Hematopoietic multipotent progenitor cell treated with erythropoietin and hydrocortisone succinate and interleukin-3 and kit ligand, for 4 days (in vitro differentiated cells): ENCODE measurements around the gene SENP5.
"Not testable (repeated sequence)": the region's sequence is repeated elsewhere in the genome, so short reads cannot be mapped to it uniquely, and the experiment has no call there.

ENCODE experiments used
- DNase-seq: peaks from one replicate; pipeline ENCODE4 v3.0.0-alpha.2; 2015

The SENP5 gene, protein sequence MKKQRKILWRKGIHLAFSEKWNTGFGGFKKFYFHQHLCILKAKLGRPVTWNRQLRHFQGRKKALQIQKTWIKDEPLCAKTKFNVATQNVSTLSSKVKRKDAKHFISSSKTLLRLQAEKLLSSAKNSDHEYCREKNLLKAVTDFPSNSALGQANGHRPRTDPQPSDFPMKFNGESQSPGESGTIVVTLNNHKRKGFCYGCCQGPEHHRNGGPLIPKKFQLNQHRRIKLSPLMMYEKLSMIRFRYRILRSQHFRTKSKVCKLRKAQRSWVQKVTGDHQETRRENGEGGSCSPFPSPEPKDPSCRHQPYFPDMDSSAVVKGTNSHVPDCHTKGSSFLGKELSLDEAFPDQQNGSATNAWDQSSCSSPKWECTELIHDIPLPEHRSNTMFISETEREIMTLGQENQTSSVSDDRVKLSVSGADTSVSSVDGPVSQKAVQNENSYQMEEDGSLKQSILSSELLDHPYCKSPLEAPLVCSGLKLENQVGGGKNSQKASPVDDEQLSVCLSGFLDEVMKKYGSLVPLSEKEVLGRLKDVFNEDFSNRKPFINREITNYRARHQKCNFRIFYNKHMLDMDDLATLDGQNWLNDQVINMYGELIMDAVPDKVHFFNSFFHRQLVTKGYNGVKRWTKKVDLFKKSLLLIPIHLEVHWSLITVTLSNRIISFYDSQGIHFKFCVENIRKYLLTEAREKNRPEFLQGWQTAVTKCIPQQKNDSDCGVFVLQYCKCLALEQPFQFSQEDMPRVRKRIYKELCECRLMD

DNA sequence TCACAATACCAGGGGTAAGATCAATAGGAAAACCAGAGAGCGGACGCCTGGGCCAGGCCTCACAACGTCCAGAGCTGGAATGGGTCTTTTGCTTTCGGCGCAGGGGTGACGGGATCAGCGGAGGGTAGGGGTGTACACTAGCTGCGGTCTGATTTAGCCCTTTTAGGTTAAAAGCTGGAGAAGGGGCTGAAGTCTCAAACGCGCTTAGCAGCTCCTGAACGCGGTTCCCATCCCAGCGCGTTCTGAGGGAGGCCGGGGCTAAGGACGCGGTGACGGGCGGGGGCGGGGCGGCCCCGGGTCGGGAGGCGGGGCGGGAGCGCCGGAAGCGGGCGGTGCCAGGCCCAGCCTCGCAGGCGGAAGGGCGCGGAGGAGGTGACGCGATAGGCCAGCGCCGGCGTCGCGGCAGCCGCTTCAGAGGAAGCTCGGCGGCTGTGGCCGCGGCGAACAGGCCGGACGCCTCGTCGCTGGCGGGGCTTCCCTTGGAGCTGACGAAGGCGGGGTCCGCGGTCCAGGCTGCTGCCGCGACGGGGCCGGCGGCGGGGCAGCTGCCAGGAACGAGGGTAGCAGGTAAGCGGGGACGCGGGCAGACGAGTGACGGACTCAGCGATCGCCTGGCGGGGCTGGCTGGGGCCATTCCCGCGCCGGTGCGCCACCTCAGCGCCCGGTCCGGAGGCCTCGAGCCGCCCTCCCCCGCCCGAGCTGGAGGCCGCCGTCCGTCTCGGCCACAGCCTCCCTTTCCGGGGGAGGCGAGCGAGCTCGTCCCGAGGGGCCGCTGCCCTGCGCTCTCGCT is at the start of gene SENP5:
Gene SENP5 (plus strand): TSS at position 414 of the 790 bp plus-strand sequence. CDS start 17,262 bp downstream, outside the sequence.
- DNase-seq = peak; percentile 97

DNA sequence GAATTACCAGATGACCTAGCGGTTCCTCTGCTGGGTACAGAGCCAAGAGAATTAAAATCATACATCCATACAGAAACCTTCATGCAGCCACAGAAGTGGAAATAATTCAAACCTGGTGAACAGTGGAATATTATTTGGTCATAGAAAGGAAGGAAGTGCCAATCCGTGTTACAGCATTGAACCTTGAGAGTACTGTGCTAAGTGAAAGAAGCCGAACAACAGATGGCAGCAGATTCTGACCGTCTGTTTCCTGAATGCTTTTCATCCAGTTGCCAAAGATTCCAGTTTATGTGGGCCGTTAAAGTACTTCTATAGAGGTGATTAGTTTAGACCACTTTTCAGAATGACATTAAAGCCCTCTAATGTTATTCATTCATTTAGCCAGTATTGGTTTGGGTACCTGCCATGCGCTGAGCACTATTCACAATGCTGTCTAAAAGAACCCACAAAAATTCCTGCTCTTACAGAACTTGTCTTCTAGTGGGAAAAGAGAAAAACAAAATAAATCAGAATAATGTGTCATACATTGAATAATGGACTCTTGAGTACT is 45.8 kb upstream of the SENP5 start:
- DNase-seq = no peak

DNA sequence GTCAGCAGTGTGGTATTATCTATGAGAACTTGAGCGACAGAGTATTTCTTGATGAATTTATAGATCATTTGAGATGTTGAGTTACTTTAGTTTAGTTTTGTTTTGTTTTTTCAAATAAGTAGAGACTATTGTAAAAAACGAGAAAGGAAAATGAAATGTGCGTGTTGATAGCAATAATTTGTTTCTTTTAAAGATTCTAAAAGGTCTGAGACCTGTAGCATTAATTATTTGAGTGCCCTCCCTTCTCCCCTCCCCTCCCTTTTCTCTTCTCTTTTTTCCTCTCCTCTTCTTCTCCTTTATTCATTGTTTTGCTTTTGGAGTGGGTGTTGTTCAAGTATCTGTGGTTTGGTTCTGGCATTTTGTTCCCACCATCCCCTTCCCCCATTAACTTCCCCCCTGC is 38.1 kb upstream of the SENP5 start:
- not testable (repeated sequence) for DNase-seq

DNA sequence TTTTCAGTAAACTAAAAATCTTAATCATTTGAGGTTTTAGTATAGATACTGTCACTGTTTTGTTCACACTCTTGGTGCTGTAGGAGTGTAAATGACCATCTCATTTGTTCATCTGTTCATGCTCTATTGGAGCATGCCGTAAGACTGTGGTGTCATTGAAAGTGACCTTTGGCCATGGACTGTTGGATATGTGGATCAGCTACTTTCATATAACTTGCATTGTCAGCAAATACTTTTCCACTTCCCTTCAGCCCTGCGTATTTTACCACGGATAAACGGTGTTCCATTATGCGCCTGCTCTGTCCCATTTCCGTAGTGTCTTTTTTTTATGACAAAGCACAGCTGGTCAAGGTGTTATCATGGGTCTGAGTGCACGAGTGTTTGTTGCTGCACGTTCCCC is 32.6 kb upstream of the SENP5 start:
- no peak for DNase-seq

DNA sequence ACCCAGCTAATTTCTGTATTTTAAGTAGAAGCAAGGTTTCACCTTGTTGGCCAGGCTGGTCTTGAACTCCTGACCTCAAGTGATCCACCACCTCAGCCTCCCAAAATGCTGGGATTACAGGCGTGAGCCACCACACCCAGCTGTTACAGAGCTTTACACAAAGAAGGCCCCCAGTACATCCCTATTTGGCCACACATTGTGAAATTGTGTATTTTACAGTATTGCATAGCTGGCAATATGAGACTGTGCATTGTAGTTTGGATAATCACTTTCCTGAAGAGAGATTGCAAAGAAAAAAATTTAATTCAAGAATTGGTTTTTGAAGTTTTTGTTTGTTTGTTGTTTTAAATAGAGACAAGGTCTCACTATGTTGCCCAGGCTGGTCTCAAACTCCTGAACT is 31.1 kb upstream of the SENP5 start:
- not testable (repeated sequence) for DNase-seq

DNA sequence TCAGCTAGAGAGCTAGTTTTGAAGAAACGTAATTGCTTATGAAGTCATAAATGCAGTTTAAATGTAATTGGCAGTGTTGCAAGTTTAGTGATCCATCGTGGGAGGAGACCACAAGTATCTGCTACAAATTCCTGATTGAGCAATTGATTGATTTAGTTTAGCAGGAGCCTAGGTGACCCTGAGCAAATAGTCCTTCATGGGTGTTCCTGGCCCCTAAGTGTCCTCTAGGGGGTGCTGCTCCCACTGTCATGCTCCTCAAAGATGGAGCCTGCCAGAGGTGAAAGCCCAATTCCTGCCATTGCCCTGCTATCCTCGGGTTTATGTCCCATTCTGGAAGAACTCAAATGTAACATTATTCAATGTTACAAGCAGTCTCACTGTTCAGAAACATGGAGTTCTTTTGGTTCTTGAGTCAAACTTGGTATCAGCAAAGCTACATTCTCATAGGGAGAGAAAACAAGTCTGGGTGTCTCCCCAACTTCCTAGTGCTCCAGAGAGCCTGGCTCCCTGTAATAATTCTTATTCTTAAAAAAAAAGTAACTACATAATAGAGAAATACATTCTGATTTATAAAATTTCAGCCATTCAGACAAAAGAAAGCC is 29.8 kb upstream of the SENP5 start:
- DNase-seq = peak; percentile 84

DNA sequence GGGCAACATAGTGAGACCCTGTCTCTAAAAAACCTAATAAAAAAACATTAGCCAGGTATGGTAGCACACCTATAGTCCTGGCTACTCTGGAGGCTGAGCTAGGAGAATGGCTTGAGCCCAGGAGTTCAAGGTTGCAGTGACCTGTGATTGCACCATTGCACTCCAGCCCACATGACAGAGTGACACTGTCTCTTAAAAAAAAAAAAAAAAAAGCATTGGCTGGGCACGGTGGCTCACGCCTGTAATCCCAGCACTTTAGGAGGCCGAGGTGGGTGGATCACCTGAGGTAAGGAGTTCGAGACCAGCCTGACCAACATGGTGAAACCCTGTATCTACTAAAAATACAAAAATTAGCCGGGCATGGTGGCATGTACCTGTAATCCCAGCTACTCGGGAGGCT is 28.4 kb upstream of the SENP5 start:
- not testable (repeated sequence) for DNase-seq

DNA sequence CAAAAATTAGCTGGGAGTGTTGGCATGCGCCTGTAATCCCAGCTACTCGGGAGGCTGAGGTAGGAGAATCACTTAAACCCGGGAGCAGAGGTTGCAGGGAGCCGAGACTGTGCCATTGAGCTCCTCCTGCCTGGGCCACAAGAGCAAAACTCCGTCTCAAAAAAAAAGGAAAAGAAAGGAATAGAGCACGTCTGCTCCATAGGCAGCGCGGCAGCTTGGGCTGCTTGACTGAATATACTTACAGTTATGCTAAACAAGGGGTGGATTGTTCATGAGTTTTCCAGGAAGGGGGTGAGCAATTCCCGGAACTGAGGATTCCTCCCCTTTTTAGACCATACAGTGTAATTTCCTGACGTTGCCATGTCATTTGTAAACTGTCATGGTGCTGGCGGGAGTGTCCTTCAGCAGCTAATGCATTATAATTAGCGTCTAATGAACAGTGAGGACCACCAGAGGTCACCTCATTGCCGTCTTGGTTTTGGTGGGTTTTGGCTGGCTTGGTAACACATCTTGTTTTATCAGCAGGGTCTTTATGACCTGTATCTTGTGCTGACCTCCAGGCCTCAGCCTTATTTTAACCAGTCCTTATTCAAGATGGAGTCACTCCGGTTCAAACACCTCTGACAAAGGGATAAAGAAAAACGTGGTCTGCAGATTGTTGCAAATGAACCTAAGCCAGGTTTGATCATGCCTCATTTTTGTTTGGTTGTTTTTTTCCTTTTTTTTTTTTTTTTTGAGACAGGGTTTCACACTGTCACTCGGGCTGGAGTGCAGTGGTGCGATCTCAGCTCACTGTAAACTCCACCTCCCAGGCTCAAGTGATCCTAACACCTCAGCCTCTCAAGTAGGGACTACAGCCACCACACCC is 24.9 kb upstream of the SENP5 start:
- DNase-seq = peak; percentile 46

DNA sequence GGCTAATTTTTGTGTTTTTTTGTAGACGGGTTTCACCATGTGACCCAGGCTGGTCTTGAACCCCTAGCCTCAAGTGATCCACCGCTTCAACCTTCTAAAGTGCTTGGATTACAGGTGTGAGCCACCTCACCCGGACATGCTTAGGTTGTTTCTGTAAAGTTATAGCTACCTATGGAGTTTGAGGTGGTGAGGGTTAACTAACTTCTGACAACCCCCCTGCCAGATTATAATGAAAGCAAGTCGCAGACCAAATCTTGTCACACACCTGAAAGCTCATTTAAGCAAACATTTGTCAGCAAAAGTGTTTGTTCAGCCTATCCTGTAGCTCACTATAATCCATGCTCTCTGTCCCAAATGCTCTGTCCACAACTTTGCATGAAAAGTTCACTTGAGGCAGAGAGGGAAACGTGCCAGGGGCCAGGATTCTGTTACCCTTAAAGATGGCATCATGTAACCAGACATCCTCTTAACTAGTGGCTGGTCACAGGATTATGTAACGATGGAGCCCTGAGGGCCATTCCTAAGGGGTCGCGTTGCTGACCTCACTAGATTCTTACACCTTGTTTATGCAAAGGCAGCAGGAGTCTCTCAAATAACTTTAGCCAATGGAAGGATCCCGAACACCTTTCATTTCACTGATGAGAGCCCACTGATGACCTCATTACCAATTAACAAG is 24.1 kb upstream of the SENP5 start:
- no peak for DNase-seq

DNA sequence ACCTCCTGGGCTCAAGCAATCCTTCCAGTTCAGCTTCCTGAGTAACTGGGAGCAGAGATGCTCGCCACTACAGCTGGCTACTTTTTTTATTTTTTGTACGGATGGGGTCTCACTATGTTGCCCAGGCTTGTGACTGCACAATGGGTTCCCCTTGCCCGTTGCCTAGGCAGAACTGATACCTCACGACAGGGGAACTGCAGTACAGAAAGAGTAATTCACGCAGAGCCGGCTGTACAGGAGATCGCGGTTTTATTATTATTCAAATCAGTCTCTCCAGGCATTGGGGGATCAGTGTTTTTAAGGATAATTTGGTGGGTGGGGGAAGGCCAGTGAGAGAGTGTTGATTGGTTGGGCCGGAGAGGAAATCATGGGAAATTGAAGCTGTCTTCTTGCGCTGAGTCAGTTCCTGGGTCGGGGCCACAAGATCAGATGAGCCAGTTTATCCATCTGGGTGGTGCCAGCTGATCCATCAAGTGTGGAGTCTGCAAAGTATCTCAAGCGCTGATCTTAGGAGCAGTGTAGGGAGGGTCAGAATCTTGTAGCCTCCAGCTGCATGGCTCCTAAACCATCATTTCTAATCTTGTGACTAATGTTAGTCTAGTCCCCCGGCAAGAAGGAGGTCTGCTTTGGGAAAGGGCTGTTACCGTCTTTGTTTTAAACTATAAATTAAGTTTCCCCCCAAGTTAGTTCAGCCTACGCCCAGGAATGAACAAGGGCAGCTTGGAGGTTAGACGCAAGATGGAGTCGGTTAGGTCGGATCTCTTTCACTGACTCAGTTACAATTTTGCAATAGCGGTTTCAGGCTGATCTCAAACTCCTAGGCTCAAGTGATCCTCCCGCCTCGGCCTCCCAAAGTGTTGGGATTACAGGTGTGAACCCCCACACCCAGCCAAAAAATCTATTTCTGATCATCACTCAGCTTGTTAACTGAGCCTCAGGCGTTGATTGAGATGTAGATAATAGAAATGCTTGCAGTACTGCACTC is 23.2 kb upstream of the SENP5 start:
- not testable (repeated sequence) for DNase-seq

DNA sequence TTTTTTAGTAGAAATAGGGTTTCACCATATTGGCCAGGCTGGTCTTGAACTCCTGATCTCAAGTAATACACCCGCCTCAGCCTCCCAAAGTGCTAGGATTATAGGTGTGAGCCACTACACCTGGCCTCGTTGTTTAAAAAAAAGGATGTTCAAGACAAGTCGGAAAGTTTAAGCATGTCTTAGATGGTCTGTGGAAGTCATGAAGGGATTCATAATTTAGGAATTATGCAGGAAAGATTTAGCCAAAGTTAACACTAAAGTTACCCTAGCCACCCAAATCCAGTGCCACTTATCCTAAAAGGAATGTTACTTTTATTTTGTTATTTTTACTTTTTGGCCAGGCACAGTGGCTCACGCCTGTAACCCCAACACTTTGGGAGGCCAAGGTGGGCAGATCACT is 19.3 kb upstream of the SENP5 start:
- DNase-seq = not testable (repeated sequence)

DNA sequence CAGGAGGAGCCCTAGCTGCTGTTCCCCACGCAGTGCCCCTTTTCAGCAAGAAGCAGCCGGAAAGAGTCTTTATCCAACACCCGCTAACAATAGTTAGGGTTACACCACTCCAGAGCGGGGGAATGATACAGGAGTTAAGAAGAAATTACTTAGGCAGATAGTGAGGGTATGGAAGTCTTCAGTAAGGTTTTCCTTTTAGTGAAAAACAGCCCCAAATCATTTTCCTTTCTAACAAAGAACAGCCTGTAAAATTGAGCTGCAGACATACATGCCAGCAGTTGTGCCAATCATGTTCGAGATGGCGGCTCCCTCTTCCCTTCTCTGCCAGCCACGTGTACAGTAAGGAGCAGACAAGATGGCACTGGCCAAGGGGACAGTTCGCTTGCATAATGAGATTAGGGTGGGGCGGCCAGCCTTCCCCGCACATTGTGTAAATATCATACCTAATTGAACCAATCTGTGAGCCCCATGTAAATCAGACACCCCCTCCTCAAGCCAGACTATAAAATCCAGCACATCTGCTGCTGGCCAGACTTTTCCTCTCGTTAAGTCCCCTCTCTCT is 18.5 kb upstream of the SENP5 start:
- DNase-seq = no peak

DNA sequence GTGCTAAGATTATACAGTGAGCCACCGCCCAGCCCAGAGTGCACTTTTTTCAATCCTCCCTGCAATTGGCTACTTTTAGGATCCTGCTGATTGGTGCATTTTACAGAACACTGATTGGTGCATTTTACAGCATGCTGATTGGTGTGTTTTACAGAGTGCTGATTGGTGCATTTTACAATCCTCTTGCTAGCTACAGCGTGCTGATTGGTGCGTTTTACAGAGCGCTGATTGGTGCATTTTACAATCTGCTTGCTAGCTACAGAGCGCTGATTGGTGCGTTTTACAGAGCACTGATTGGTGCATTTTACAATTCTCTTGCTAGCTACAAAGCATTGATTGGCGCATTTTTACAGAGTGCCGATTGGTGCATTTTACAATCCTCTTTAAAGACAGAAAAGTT is 4.7 kb upstream of the SENP5 start:
- DNase-seq = not testable (repeated sequence)

DNA sequence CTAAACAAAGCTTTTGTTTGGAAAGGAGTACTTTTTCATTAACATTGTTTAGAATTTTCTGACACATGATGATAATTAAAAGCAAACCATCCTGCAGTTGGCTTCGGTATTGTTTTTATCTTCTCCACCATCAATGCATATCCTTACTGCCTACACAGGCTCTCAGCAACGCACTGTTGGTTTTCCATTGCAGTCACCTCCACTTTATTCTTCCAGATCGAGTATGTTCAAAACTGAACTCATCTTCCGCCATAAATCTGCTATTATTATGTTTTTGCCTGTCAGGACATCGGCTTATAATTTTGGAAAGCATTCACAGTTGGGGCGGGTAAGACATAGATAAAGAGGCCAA is 589 bp upstream of the SENP5 start:
- no peak for DNase-seq

DNA sequence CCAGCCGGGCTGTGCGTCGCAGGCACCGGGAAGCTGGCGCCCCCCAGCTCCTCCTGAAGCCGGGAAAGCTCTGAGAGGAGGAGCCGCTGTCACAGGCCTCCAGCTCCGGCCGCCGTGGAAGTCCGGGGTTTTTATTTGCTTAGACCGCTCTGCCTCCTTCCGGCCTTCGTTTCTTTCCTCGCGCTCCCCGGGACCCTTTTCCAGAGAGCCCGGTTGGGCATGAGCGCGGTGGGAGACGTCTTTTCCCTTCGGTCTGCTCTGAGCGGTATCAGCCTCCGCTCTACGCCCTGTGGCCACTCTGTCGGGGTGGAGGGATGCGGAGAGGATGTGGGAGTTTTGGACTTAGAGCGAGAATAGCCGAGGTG is 559 bp downstream of the SENP5 start:
- peak; percentile 58 for DNase-seq

DNA sequence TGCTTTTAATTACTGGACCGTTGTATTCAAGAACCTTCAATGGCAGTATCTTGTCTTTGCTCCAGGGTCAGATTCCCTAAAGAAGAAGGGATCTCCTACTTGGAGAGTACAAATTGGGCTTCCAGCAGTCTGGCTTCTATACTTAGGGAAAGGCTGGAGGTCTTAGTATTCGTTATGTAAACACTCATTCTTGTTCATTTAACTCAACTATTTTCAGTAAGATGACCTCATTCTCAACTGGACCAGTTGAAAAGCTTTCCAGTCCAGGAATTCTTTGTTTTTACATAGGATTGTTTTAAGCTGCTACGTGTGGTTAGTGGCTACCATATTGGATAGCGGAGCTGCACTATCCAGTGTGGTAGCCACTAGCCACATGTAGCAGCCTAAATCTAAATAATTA is 4.6 kb downstream of the SENP5 start:
- no peak for DNase-seq

DNA sequence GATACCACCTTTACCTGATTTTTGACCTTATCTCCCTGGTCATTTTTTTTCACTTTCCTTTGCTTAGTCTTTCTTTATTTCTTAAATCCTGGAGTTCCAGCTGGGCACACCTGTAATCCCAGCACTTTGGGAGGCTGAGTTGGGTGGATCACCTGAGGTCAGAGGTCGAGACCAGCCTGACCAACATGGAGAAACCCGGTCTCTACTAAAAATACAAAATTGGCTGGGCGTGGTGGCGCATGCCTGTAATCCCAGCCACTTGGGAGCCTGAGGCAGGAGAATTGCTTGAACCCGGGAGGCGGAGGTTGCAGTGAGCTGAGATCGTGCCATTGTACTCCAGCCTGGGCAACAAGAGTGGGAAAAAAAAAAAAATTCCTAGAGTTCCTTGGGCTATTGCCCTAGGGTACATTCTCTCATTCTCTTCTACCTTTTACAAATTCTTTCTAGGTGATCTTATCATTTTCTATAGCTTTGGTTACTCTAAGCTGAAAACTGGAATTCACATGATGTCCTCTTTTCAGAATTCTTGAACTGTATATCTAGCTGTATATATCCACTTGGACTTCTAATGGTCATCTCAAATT is 6.9 kb downstream of the SENP5 start:
- DNase-seq = not testable (repeated sequence)

DNA sequence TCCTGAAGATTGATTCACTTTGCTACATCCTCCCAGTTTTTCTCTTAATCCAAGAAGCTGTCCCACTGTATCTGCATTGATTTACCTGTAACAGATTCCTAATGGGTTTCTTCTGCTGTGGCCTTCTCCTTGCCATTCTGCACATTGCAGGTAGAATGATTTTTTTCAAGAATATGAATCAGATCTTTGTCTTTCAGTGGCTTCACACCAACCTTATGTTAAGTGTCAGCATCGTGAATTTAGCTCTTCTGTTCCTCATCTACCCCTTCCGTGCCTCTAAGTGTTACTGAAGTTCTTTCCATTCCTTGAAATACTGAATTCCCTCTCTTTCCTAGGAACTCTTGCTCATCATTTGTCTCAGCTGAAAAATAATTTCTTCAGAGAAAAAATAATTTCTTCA is 7.5 kb downstream of the SENP5 start:
- no peak for DNase-seq

DNA sequence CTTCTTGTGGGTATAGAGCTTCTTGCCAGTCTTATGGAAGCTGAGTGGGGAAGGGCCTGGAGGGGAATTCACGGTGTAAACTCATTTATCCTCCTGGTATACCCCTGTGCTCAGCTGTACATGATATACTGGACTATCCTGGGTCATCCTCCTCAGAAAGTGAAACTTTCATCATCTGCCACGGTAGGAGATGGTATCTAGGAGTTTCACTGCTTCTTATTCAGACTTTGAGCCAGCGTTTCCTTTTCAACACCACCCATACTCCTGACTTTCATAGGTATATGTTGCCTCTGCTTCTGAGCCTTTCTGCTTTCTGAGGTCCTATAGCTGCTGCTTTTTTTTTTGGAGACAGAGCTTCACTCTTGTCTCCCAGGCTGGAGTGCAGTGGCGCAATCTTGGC is 15.6 kb downstream of the SENP5 start:
- DNase-seq = no peak
